HL-60 (cell line): ENCODE results near the gene ST6GALNAC3.

ENCODE experiments used
- DNase-seq, 2 experiments: peaks; one replicate each; pipeline ENCODE4 v3.0.0-alpha.2; 2010 to 2020; ENCODE audit warnings: low read depth in 1 of 2, low spot score in 1 of 2
- H3K27ac ChIP-seq: fragments of 250-450 bp; sonication (Bioruptor Pico); replicated peaks from 2 replicates; pipeline ENCODE4 v1.5.1; 2020; ENCODE audit warnings: mild to moderate bottlenecking, moderate library complexity
- H3K27me3 ChIP-seq: fragments of 250-450 bp; sonication (Bioruptor Pico); 2 replicates; pipeline ENCODE4 v1.5.1; 2021; ENCODE audit warnings: mild to moderate bottlenecking, moderate library complexity; ENCODE audit not compliant: insufficient read depth, poor library complexity, severe bottlenecking
- H3K4me3 ChIP-seq: replicated peaks from 2 replicates; pipeline ENCODE4 v1.5.1; 2011; ENCODE audit warnings: mild to moderate bottlenecking, control low read depth, low read length; ENCODE audit not compliant: insufficient read depth
- CTCF ChIP-seq: IDR thresholded peaks from one replicate; pipeline ENCODE4 v1.5.1; 2011; ENCODE audit warnings: low read length, control low read depth, inconsistent platforms; ENCODE audit not compliant: insufficient read depth
- GABPA ChIP-seq: IDR thresholded peaks from 2 replicates; pipeline ENCODE4 v1.6.1; 2012; ENCODE audit warnings: low read depth
- POLR2AphosphoS5 ChIP-seq: IDR thresholded peaks from 2 replicates; pipeline ENCODE4 v1.6.1; 2012; ENCODE audit warnings: low read depth
- SPI1 ChIP-seq: IDR thresholded peaks from 2 replicates; pipeline ENCODE4 v1.6.1; 2012; ENCODE audit warnings: low read depth, mild to moderate bottlenecking, borderline replicate concordance
- TF ChIP-seq, protein P1 (sequence below): IDR thresholded peaks from 2 replicates; pipeline ENCODE4 v1.6.1; 2012; ENCODE audit warnings: low read depth; ENCODE audit not compliant: insufficient replicate concordance

The ST6GALNAC3 gene

GRCh38 chr1:76033800-76034475, 40.6 kb upstream of the ST6GALNAC3 start:
- Histone ChIP-seq H3K4me3 (no peak overlapping the region), H3K27me3 (no peaks in the 10 kb centered on the region), H3K27ac (no peak overlapping the region)
- TF ChIP-seq SPI1 = no peak
- TF ChIP-seq CTCF = no peak
- TF ChIP-seq POLR2AphosphoS5 = no peak
- TF ChIP-seq, protein P1, sequence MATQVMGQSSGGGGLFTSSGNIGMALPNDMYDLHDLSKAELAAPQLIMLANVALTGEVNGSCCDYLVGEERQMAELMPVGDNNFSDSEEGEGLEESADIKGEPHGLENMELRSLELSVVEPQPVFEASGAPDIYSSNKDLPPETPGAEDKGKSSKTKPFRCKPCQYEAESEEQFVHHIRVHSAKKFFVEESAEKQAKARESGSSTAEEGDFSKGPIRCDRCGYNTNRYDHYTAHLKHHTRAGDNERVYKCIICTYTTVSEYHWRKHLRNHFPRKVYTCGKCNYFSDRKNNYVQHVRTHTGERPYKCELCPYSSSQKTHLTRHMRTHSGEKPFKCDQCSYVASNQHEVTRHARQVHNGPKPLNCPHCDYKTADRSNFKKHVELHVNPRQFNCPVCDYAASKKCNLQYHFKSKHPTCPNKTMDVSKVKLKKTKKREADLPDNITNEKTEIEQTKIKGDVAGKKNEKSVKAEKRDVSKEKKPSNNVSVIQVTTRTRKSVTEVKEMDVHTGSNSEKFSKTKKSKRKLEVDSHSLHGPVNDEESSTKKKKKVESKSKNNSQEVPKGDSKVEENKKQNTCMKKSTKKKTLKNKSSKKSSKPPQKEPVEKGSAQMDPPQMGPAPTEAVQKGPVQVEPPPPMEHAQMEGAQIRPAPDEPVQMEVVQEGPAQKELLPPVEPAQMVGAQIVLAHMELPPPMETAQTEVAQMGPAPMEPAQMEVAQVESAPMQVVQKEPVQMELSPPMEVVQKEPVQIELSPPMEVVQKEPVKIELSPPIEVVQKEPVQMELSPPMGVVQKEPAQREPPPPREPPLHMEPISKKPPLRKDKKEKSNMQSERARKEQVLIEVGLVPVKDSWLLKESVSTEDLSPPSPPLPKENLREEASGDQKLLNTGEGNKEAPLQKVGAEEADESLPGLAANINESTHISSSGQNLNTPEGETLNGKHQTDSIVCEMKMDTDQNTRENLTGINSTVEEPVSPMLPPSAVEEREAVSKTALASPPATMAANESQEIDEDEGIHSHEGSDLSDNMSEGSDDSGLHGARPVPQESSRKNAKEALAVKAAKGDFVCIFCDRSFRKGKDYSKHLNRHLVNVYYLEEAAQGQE = no peak
- no peak for TF ChIP-seq GABPA
- no peak for DNase-seq

GRCh38 chr1:76035053-76035452, 39.5 kb upstream of the ST6GALNAC3 start:
- no peak for TF ChIP-seq GABPA
- TF ChIP-seq, protein P1 = no peak
- DNase-seq = no peak
- Histone ChIP-seq H3K27ac (no peak overlapping the region), H3K27me3 (no peaks in the 10 kb centered on the region), H3K4me3 (no peak overlapping the region)

DNA sequence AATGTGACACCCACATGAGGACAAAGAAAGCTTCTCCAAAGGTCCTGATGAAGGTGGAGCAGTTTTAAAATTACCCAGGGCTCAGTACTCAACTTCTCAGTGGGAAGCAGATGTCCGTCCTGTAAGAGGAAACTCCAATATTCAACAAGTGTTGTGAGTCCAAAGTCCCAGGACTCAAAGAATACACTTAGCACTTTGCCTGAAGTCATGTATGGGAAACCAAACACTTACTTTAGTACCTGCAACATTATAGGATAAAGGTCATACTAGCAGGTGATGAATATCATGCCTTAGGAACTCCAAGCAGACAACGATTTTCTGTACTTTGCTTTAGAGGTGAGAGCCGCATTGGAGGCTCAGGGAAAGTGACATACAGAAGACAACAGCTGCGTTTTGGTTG, 37.2 kb upstream of the ST6GALNAC3 start:
- no peak overlapping the region for H3K4me3 ChIP-seq
- H3K27ac ChIP-seq = no peak overlapping the region
- H3K27me3 ChIP-seq = no peaks in the 10 kb centered on the region

More for the DNA sequence above, 37.2 kb upstream of the ST6GALNAC3 start:
- no peak for DNase-seq
- TF ChIP-seq SPI1 = no peak
- no peak for TF ChIP-seq POLR2AphosphoS5
- TF ChIP-seq CTCF = no peak
- TF ChIP-seq, protein P1 = no peak
- TF ChIP-seq GABPA = no peak
